GM21390 (cell line): Measurements from ENCODE around the gene ZNF385A.
"Not testable (repeated sequence)": the region's sequence is repeated elsewhere in the genome, so short reads cannot be mapped to it uniquely, and the experiment has no call there.

Experiments used
- ATAC-seq: cut with Tn5 transposase; IDR thresholded peaks from one replicate; pipeline ENCODE4 v1.9.1; 2021; ENCODE audit not compliant: unreplicated experiment

Gene ZNF385A

GRCh38 chr12:54331461-54331860, 53.1 kb downstream of the ZNF385A start:
- no peak for ATAC-seq

GRCh38 chr12:54330442-54330841, 54.1 kb downstream of the ZNF385A start:
- ATAC-seq = no peak

- no peak for ATAC-seq
Measured at GRCh38 chr12:54329759-54330158, 54.8 kb downstream of the ZNF385A start.

GRCh38 chr12:54328595-54329337, 55.8 kb downstream of the ZNF385A start:
- no peak for ATAC-seq

GRCh38 chr12:54325442-54326109, 59.0 kb downstream of the ZNF385A start:
- ATAC-seq = not testable (repeated sequence)

DNA sequence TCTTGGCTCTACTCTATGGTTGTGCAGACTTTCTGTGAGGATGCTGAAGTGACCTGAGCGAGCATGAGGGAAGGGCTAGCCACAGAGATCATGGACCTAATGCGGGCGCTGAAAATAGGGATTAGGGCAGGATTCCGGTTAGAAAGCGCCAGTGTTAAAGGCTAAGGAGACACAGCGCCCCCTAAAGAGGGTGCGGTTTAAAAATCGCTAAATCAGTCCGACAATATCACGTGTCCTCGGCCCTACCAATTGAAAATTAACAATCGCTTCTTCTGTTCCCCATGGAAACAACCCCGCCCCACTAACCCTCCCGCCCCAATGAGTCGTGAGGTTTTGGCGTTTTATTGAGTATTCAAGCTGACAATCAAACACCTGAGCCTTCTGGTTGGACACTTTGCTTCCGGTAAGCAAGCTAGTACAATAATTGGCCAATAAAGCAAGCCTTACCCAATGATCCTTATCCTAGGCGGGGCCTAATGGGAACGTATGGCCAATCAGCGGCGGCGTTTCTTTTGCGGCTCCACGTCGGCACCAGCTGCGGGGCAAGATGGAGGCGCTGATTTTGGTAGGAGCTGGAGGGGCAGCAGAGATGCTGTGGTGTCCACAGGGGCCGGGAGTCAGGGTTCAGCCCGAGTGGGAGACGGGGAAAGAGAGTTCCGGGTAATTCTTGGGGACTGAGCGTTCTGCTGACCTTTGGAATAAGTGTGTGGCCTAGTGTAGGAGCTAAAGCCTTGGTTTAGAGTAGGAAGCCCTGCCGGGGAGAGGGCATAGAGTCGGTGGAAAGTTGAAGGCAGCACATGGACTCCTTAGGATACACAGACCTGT, 59.7 kb downstream of the ZNF385A start, which contains the start of gene COPZ1:
Gene COPZ1, plus strand, starts transcription at position 515 of the 825 bp plus-strand sequence. Its CDS starts 33 bp downstream, at position 548.
- peak; percentile 99 for ATAC-seq

DNA sequence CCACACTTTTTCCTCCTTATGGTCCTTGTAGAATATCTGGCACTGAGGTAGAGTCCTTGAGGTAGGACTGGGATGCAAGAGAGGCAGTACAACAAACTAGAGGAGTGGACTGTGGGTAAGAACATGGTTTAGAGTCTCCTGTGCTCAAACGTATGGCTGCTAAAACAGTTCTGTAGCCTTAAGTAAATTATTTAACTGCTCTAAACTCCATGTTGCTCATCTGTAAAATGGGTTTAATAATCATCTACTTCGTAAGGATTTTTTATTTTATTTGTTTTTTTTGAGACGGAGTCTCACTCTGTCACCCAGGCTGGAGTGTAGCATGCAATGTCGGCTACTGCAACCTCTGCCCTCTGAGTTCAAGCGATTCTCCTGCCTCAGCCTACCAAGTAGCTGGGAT, 63.2 kb downstream of the ZNF385A start:
- no peak for ATAC-seq
